GM12892 (cell line): Measurements from ENCODE around the gene PNMA8C.

Source experiments
- POLR2A ChIP-seq: IDR thresholded peaks from 2 replicates; pipeline ENCODE4 v1.6.1; 2011; ENCODE audit warnings: low read depth, low read length, control low read depth
- POLR2AphosphoS5 ChIP-seq: IDR thresholded peaks from 2 replicates; pipeline ENCODE4 v1.6.1; 2011; ENCODE audit warnings: low read depth, low read length, control low read depth
- TAF1 ChIP-seq: IDR thresholded peaks from 2 replicates; pipeline ENCODE4 v1.6.1; 2011; ENCODE audit warnings: low read depth, mild to moderate bottlenecking, control low read depth, low read length, borderline replicate concordance

GRCh38 chr19:46386996-46387712 is 41.6 kb downstream of the PNMA8C start:
- no peak for TF ChIP-seq POLR2AphosphoS5
- TF ChIP-seq POLR2A = no peak
- no peak for TF ChIP-seq TAF1
